Measurements from ENCODE around the gene GTF2H1. TPM values are rescaled to one million over a fixed set of nuclear protein-coding genes. Genes with fewer than 3 reads are reported as not detected.

Gene GTF2H1
- total RNA-seq, 1 donor from 2014 or later, result 84.2 TPM

Small RNA genes within 50 kb of the gene (small RNA-seq; reads per million reads assigned to genes)
- not detected for gene MIR3159

Other genes with a start within 250 kb of the GTF2H1 start
- 31.4 TPM for gene SAAL1, start 216.5 kb upstream of the GTF2H1 start, total RNA-seq
- not detected for gene MRGPRX3, start 190.0 kb upstream of the GTF2H1 start, total RNA-seq
- not detected for gene MRGPRX4, start 149.7 kb upstream of the GTF2H1 start, total RNA-seq
- not detected for gene SAA4, start 85.8 kb upstream of the GTF2H1 start, total RNA-seq
- 0.31 TPM for gene SAA2, start 73.9 kb upstream of the GTF2H1 start, total RNA-seq
- gene SAA1, start 56.3 kb upstream of the GTF2H1 start, total RNA-seq, result not detected
- gene HPS5, start 427 bp upstream of the GTF2H1 start, total RNA-seq, result 126 TPM
- 119 TPM for gene LDHA, start 72.0 kb downstream of the GTF2H1 start, total RNA-seq
- gene LDHC, start 89.8 kb downstream of the GTF2H1 start, total RNA-seq, result not detected
- 0.62 TPM for gene LDHAL6A, start 133.3 kb downstream of the GTF2H1 start, total RNA-seq
- gene TSG101, start 204.4 kb downstream of the GTF2H1 start, total RNA-seq, result 99.8 TPM